ENCODE data around the gene OR8S1.

Gene OR8S1

DNA sequence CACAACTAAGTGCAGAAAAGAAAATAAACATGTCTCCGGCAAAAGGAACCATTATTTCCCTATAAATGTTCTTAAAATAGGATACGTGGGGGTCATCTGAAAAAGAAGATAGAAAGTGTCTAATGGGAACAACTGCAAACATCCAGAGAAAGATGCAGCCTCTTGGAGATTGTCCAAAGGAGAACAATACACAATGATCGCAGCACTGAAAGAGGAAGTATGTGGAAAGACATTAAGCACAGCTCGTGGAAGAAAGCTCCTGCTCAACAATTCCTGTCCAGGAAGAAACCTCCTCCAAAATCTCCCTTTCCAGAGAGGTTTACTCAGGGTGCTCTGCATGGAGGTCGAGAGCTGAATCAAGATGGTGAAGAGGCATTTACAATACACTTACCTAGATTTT is 46.9 kb downstream of the OR8S1 start:
- H3K4me3 ChIP-seq (ENCODE audit: low read depth, low read length): no peak overlapping the region
- TF ChIP-seq, protein P1, sequence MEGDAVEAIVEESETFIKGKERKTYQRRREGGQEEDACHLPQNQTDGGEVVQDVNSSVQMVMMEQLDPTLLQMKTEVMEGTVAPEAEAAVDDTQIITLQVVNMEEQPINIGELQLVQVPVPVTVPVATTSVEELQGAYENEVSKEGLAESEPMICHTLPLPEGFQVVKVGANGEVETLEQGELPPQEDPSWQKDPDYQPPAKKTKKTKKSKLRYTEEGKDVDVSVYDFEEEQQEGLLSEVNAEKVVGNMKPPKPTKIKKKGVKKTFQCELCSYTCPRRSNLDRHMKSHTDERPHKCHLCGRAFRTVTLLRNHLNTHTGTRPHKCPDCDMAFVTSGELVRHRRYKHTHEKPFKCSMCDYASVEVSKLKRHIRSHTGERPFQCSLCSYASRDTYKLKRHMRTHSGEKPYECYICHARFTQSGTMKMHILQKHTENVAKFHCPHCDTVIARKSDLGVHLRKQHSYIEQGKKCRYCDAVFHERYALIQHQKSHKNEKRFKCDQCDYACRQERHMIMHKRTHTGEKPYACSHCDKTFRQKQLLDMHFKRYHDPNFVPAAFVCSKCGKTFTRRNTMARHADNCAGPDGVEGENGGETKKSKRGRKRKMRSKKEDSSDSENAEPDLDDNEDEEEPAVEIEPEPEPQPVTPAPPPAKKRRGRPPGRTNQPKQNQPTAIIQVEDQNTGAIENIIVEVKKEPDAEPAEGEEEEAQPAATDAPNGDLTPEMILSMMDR (IDR thresholded peaks at IDR 0.05; ENCODE audit: low read depth, low read length): no peak
